Stimulated activated CD4-positive, alpha-beta T cell treated with anti-CD3 and anti-CD28 coated beads, Interleukin-2, amount 100 ng/mL, for 4 hours (primary cell): ENCODE results near the gene BICDL1.

Experiments used
- DNase-seq: peaks from one replicate; pipeline ENCODE4 v3.0.0-alpha.2; 2020; ENCODE audit warnings: low read depth

The BICDL1 gene

DNA sequence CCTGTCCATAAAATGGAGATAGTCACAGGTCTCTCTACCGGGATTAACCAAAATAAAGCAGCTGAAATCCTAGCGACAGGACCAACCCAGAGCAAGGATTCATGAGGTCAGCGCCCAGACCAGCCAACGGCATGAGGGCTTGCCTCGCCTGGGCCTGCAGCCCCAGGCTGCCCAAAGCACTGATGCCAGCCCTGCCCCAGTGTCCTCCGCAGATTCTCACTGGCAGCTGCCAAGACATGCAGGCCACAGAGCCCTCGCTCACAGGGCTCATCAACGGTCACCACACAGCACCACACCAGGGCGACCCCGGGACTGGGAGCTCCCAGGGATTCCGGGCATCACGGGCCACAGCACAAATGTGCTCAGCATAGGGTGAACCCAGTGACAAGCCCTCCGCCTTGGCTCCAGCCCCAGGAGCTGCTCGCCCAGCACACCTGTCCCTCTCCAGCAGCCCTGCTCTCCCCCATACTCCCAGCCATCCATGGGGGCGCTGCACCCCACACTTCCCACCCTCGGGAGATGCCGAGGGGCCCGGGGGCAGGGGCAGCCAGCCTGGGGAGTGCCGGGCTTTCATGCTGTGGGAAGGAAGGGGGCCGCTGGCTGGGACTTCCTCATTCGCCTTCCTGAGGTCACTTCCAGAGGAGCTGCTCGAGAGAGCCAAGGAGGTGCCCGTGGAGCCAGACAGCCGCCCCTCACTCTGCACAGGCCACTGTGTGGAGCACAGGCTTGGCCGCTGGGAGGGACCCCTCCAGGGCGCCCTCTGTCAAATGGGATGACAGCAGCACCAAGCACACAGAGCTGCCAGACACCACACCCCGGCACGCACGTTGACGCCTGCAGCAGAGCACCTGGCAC, 113.4 kb downstream of the BICDL1 start:
- no peak for DNase-seq

DNA sequence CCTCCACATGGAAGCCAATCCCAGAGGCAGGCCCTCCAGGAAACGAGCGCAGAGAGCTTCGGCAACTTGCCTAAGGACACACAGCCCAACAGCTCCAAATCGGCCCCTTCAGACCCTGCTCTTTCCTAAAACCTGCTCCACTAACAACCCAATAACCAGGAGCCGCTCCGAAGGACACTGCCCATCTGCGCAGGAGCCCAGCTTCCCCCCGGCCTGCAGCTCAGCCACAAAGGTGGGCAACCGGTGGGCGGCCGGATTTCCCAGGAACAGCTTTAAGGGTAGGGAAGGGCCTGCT, 114.0 kb downstream of the BICDL1 start:
- no peak for DNase-seq

DNA sequence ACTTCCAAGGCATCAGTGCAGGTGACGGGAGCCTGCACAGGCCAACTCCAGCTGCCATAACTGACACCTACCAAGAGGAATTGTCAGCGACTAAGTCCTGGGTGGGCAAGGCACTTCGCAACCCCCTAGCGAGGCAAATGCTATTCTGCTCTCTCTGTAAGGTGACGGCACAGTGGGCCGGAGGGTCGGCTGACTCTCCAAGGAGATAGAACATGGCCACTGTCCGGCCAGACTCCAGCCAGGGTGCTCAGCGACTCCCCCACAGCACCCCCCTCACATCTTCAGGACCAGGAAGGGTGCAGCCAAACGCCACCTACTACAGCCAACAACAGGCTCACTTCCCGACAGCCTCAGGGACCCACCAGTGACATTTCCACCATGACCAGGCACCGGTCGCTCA, 114.3 kb downstream of the BICDL1 start:
- DNase-seq = no peak

DNA sequence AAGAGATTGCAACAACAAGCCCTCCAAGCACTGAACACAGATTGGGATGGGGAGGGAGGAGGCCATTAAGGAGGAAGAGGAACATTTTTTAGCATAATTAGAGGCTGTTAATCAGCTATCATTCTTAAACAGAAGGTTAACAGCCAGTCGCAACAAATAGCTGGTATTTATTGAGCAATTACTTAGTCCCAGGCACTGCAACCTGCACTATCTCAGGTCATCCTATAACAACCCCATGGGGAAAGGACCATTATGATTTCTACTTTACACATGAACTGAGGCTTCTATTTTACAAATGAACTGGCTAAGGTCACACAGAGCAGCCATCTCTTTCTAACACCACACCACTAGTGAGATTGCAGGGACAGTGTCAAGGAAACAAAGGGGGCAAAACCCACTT, 117.1 kb downstream of the BICDL1 start:
- DNase-seq = no peak

DNA sequence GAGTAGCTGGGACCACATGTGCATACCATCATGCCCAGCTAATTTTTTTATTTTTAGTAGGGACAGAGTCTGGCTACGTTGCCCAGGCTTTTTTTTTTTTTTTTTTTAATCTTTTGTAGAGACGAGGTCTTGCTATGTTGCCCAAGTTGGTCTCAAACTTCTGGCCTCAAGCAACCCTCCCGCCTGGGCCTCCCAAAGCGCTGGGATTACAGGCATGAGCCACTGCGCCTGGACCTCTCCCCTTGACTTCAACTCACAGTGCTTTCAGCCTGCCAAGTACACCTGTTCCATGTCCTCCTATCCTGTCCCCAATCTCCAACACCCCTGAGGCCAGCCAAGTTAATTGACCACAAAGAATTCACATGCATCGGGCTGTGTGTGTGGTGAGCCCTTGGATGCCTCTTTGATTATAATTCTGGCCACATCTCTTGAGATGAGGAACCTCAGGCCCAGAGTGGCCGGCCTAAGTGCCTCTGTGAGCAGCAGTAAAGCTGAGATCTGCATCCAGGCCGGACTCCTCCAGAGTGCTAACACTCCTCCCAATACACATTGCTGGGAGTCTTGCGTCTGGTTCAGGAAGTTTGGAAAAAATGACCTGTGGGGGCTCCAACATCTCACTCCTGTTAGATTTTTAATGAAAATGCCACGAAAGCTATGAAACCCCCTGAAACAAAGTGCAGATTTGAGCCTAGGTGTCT, 120.7 kb downstream of the BICDL1 start:
- DNase-seq = no peak

DNA sequence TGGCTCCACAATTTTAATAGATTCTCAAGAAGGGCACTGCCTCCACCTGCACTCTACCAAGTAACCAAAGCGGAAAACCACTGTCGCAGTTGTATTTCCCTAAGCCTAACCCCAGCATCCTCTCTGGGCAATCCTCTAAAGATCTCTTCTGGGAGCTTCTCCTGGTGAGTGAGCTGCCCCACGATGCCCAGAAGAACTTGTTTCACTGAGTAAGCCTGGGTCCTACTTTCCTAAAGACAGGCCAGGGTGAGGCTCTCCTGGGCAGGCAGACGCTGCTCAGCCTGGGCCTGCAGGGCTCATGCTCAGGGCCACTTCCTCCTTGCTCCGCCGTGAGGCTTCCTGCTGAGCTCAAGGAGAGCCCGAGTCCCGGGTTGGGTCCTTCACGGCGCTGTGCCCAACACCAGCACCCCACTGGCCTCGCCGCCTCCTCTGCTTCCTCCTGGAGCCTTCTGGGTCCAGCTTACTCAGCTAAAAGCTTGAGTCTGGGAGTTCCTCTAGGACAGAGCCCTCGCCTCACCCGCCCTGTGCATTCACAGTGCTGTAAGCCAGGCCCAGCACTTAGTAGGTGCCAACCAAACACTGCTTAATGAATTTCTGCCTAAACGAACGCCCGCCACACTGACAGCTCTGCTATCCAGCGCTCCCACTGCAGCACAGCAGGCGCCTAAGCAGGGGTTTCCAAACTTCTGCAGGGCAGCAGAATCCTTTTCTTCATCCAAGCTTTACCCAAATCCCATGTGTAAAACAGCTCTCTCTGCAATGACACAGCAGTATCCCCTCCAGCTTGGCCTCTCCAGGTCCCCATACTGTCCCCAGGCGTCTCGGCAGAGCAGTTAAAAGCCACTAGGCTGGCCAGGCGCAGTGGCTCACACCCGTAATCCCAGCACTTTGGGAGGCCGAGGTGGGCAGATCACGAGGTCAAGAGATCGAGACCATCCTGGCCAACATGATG, 121.8 kb downstream of the BICDL1 start:
- peak; percentile 14 for DNase-seq

DNA sequence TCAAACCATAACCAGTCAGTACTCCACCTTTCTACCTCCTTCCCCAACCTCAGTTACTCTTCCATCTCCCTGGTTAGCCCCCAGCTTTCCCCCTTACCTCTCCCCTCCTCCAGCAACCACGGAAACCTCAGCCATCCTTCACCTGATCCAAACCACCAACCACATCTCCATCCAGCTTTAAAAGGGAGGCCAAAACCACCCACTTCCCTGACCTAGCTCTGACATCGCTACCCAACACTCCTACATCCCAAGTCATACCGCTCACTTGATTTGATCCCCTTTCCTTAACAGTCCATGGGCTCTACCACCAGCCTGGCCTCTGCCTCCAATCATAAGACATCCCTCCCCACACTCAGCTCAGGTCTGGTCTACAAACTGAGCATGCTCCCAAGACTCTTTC, 126.0 kb downstream of the BICDL1 start:
- no peak for DNase-seq

DNA sequence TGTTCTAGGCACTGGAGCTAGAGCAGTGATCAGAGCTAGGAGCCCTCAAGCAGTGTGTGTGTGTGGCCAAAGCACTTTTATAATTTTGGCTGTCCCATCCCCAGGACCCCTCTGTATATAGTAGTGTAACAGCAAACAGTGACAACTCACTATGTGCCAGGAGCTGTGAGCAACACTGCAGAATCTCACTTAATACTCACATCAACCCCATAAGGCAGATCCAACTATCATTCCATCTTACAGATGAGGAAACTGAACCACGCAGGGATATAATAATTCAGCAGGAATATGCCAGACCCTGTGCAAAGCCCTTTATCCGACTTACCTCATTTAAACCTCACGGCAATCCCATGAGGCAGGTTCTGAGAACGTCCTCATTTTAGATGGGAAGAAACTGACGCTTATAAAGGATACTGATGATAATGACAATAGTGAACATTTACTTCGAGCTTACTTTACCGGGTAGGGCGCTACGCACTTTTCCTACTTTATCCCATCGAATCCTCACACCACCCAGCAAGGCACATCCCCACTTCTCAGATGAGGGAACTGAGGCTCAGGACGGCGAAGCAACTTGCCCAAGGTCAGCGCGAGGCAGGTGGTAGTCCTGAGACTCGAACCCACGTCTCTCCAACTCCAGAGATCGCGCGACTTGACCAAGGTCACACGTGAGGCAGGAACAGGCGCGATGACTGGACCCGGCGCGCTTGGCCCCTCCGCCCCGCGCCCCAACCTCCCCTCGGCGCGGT, 126.8 kb downstream of the BICDL1 start:
- no peak for DNase-seq

DNA sequence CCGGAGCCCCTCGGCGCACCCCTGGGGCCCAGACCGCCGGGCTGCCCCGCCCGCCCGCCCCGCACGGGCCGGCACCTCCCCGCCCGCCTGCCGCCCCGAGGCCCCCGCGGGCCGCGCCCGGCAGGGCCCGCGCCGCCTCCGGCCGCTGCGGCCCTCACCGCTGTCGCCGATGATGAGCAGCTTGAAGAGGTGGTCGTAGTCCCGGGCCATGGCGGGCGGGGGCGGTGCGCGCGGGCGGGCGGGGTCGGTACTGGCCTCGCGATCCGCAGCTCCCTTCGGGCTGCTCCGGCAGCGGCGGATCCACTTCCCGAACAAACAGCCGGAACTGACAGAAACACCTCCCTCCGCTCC, 127.4 kb downstream of the BICDL1 start, which contains the start of gene RAB35:
Gene RAB35, minus strand, starts transcription at position 313 of the 351 bp plus-strand sequence. Its CDS starts 103 bp downstream, at position 210.
- DNase-seq = no peak

DNA sequence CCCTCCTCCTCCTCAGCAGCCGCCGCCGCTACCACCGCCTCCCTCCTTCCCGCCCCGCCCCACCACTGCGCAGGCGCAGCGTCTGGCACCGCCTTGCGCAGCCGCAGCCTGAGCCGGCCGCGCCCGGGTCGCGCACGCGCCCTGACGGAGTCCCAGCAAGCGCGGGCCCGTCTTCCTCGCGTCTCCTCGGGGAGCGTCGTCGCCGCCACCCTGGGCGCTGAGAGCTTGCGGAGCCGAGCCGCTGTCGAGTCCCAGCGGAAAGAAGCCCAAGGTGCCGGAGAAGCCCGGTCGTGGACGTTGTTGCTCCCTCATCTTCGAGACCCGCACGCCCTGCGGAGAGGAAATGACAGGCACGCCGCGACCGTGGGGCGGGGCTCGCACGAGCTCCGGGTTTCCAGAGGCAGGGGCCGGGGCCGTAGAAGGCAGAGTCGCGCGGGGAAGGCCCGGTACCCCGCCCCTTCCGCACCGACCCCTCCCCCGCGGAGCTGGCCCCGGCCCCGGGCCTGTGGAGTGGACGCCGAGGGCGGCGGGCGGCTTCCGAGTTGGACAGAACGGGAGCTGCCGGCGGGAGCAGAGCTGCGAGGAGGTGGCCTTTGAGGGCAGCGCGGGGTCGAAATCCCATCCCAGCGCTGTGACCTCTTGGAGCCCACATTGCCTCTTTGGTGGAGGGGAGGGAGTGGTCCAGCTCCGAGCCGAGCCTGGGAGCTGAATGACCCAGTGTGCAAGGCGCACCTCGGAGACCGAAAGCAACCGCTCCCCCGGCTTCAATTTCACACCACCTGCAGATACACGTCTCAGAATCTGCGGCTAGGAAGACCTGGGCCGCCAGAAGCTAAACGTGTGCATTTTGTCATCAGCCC, 128.0 kb downstream of the BICDL1 start:
- peak; percentile 95 for DNase-seq

DNA sequence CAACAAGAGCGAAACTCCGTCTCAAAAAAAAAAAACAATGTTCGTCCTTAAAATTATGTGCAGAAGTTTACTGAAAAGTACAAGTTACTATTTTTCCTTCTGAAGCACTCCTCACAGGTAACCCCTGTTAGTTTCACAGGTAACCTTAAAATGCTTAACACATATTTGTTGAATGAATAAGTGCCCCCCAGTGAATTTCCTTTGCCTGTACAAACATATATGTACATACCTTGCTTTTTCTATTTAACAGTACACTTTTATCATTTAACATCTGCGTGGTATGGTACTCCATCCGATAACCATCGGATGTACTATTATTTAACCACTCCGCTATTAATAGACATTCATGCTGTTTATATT, 128.9 kb downstream of the BICDL1 start:
- no peak for DNase-seq

DNA sequence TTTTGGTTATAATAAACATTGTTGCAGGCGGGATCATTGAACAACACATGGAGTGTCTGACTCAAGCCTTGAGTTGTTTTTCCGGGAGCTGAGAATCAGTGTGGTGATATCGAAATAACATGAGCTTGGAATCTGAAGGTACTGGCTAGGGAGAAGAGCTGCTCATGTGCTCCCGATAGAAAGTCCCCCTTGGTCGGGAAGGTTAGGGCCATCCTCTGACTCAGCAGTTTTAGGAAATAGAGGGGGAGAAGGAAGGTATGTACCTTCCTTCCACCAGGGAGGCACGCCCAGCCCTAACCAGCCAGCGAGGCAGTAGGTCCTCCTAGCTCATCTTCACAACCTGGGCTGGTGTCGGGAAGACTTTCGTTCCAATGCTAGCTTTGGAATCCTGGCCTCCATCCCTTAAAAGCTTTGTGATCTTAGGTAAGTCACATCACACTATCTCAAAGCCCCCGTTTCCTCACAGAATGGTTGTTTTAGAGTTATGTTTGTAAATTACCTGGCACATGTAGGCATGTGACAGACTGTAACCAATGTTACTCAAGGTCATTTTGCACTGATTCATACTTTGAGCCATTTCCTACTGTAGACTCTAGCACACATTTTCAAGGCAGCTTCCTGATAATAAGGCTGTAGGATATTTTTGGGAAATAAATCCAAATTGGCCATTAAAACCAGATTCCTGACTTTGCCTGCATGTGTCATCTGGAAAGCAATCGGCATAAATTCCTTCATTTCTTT, 129.5 kb downstream of the BICDL1 start:
- DNase-seq = no peak

DNA sequence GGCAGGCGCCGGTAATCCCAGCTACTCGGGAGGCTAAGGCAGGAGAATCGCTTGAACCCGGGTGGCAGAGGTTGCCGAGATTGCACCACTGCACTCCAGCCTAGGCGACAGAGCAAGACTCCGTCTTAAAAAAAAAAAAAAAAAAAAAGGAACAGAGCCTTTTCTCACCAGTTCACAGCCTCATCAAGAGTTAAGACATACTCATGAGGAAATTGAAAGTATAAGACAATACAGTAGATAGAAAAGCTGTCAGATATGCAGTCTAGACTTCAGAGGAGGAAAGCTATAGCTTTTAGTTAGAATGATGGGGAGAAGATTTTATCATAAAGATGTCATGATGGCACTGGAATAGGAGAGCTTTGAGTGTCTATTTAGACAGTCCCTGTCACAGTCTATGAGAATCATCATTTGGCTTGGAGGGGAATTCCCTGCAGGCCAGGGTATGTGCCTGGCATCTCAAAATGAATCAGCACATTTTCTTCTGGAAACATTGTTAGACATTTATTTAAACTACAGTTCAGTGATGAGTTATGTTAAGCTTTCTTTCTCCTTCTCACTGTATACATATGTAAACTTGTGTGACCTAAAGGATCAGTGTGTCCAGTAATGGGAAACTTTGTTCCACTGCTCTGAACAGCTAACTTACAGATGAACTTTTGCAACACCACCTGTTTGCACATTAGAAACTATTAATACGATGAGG, 130.4 kb downstream of the BICDL1 start:
- DNase-seq = peak; percentile 17

DNA sequence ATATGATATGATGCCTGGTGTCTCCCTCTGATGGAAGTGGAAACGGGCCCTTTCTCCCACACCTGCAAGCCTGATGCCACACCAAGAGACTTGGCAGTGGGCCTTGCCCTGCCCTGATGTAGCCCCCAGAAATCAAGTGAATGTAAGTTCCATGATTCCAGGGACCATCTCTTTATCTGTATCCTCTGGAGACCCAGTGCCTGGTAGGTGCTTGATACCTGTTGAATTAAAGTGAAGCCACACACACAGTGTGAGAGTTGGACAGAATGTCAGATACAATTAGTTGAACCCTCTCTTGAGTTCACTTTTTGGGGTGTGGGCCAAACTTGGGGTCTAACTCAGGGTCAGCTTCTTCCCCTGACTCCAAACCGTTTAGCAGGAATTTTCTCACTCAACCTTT, 132.3 kb downstream of the BICDL1 start:
- no peak for DNase-seq

DNA sequence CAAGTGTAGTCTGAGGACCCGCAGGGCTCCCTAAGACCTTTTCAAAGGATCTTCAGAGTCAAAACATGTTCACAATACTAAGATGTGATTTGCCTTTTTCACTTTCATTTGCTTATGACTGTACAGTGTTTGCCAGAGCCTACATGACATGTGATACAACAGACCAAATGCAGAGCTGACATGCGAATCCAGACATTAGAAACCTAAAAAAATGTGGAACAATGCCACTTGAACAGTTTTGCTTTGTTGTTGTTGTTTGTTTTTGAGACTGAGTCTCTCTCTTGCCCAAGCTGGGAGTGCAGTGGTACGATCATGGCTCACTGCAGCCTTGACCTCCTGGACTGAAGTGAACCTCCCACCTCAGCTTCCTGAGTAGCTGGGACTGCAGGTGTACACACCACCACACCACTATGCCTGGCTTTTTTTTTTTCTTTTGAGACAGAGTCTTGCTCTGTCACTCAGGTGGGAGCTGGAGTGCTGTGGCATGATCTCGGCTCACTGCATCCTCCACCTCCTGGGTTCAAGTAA, 132.8 kb downstream of the BICDL1 start:
- no peak for DNase-seq

DNA sequence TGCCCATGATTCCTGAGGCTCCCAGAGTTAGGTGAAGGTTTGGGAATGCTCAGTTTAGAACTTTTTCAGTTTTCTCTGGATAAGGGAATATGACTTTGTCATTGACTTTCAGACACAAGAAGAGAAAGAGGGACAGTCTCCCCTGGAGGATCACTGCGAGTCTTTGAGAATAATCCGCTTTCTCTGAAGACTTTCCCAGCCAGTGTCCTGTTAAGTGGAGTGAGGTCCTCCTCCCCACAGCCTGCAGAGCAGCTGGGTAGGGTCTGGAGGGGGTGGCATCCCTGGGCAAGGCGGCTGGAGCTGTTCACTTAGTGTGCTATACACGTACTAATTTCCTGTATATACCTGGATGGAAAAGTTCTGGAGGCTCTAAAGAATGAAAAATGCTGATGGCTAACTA, 136.0 kb downstream of the BICDL1 start:
- no peak for DNase-seq

DNA sequence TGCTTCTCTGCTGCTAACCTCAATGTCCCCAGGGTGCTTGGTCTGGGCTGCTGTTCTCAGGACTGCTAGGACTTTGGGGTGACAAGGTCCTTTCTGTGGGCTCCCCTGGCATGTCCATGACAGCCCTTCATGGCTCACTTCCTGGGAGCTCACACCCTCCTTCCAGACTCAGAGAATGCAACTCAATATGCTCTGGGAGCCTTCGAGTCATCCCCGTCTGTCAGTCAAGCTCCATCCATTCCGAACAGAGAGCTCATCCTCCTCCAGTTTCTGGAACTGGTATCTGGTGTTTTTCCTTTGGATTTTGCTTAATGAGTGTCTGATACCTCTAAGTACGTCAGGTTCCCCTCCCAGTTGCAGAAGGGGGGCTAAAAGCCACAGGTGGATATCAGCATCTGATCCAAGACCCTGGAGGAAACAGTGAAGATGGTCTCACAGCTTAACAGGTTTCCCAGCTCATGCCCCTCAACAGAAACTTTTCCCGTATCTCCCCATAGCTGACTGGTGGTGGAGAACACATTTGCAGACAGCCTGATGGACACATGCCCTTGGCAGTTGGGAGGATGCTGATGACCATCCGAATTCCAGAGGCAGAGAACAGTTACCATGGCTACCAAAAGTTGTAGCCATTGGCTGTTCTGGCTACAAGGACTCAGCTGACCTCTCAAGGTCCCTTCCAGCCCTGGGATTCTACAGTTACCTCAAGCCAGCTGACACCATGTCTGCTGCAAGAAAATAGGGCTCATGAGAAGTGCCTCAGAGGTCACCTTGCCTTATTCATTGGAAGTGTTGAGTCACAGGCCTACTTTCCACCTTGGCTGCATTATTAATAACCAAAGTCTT, 137.0 kb downstream of the BICDL1 start:
- DNase-seq = no peak

DNA sequence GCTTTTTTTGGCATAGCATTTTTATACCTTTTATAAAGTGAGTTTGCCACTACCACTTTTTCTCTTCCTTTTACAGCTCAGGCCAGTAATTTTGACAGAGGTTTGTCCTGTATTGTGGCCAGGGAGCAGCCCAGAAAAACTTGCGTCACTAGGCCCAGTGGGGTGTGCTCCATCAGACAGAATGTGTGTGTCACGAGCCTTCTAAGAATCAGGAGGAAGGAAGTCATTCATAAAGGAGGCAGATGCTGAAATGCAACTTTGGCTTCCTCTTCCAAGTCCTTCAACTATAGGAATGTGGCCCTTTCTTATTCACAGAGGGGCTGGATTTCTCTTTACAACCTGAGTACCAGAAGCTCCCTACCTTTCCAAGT, 137.6 kb downstream of the BICDL1 start:
- no peak for DNase-seq

DNA sequence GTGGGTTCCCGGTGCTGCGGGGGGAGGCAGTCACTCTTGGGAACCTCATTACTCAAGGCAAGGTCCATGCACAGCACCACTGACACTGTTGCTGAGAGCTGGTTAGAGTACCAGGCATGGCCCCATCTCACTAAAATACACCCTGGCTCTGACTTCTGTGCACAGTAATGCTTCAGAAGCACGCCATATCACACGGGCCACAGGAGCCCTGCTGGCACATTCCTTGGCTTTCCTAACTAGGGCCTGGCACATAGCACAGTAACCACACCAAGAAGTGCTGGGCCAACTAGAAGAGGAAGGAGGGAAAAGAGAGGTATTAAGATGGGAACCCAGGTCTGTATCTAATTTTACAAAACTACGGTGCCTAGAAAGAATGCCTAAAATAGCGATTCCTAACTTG, 141.0 kb downstream of the BICDL1 start:
- DNase-seq = no peak
